ENCODE data around the gene ZNF710.

GRCh38 chr15:90004671-90005070 is 3.5 kb downstream of the ZNF710 start:
- no peak for TF ChIP-seq EZH2phosphoT487 (IDR thresholded peaks at IDR 0.05; ENCODE audit: borderline replicate concordance)
- TF ChIP-seq, protein P1, sequence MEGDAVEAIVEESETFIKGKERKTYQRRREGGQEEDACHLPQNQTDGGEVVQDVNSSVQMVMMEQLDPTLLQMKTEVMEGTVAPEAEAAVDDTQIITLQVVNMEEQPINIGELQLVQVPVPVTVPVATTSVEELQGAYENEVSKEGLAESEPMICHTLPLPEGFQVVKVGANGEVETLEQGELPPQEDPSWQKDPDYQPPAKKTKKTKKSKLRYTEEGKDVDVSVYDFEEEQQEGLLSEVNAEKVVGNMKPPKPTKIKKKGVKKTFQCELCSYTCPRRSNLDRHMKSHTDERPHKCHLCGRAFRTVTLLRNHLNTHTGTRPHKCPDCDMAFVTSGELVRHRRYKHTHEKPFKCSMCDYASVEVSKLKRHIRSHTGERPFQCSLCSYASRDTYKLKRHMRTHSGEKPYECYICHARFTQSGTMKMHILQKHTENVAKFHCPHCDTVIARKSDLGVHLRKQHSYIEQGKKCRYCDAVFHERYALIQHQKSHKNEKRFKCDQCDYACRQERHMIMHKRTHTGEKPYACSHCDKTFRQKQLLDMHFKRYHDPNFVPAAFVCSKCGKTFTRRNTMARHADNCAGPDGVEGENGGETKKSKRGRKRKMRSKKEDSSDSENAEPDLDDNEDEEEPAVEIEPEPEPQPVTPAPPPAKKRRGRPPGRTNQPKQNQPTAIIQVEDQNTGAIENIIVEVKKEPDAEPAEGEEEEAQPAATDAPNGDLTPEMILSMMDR (conservative IDR thresholded peaks at IDR 0.05; ENCODE audit: low read length): no peak
